IMR-90 (cell line): Measurements from ENCODE around the gene VPS8. TPM values are rescaled to one million over a fixed set of nuclear protein-coding genes. Genes with fewer than 3 reads are reported as not detected.

Experiments used
- ATAC-seq: fragments of 200-7000 bp; cut with Tn5 transposase; 2 replicates; pipeline ENCODE4 v1.9.1; 2020; ENCODE audit warnings: low read depth, mild to moderate bottlenecking, moderate library complexity
- BruUV-seq: library from RNA; stranded (reverse); fragments of 400-500 nt; replicated peaks from 2 replicates; lab custom pipeline; 2021; lab: Mats Ljungman, UMichigan
- CTCF ChIA-PET: fragments of 300-600 bp; formaldehyde crosslinking; extraction: SDS; loops from one replicate; lab custom pipeline; 2021; ENCODE audit warnings: antibody characterized with exemption; lab: Yijun Ruan, JAX
- POLR2A ChIA-PET: fragments of 300-600 bp; sonication (Branson Sonifier 250); formaldehyde crosslinking; loops from one replicate; lab custom pipeline; 2022; ENCODE audit warnings: antibody characterized with exemption; ENCODE audit not compliant: unreplicated experiment; lab: Charles Lee
- DNase-seq: peaks from one replicate; pipeline ENCODE4 v3.0.0; 2013
- H2AFZ ChIP-seq: replicated peaks from 2 replicates; pipeline ENCODE3; 2013; ENCODE audit warnings: low read length, mild to moderate bottlenecking; ENCODE audit not compliant: poor library complexity
- H2AK5ac ChIP-seq: 2 replicates; pipeline ENCODE4 v1.6.1; 2013; ENCODE audit warnings: low read depth, low read length, inconsistent platforms
- H2AK9ac ChIP-seq: replicated peaks from 2 replicates; pipeline ENCODE3; 2013; ENCODE audit warnings: mild to moderate bottlenecking, low read depth, low read length, moderate library complexity; ENCODE audit not compliant: poor library complexity
- H2BK120ac ChIP-seq: 2 replicates; pipeline ENCODE4 v1.6.1; 2013; ENCODE audit warnings: low read depth, low read length, inconsistent platforms
- H2BK15ac ChIP-seq: 3 replicates; pipeline ENCODE4 v1.6.1; 2013; ENCODE audit warnings: low read depth, low read length, inconsistent platforms
- H2BK20ac ChIP-seq: 2 replicates; pipeline ENCODE4 v1.6.1; 2013; ENCODE audit warnings: low read depth, mild to moderate bottlenecking, inconsistent platforms, low read length, moderate library complexity
- H2BK5ac ChIP-seq: 2 replicates; pipeline ENCODE4 v1.6.1; 2013; ENCODE audit warnings: mild to moderate bottlenecking, low read depth, low read length, inconsistent platforms; ENCODE audit not compliant: poor library complexity, severe bottlenecking
- H3K14ac ChIP-seq: replicated peaks from 2 replicates; pipeline ENCODE4 v1.6.1; 2013; ENCODE audit warnings: low read depth, low read length, inconsistent platforms
- H3K18ac ChIP-seq: 2 replicates; pipeline ENCODE4 v1.6.1; 2013; ENCODE audit warnings: low read depth, low read length, control low read depth
- H3K23ac ChIP-seq: 2 replicates; pipeline ENCODE4 v1.6.1; 2013; ENCODE audit warnings: low read depth, low read length, inconsistent platforms
- H3K27ac ChIP-seq: 2 replicates; pipeline ENCODE4 v1.5.1; 2013; ENCODE audit warnings: mild to moderate bottlenecking, control low read depth, low read length; ENCODE audit not compliant: insufficient read depth
- H3K27me3 ChIP-seq: 2 replicates; pipeline ENCODE4 v1.6.1; 2013; ENCODE audit warnings: low read length; ENCODE audit not compliant: control insufficient read depth, insufficient read depth
- H3K36me3 ChIP-seq: 2 replicates; pipeline ENCODE4 v1.6.1; 2013; ENCODE audit warnings: low read length, mixed read lengths; ENCODE audit not compliant: control insufficient read depth, insufficient read depth
- H3K4ac ChIP-seq: 2 replicates; pipeline ENCODE4 v1.6.1; 2013; ENCODE audit warnings: low read depth, low read length, inconsistent platforms
- H3K4me1 ChIP-seq: 2 replicates; pipeline ENCODE4 v1.6.1; 2013; ENCODE audit warnings: low read length, mixed read lengths; ENCODE audit not compliant: control insufficient read depth, insufficient read depth
- H3K4me2 ChIP-seq: 2 replicates; pipeline ENCODE4 v1.6.1; 2013; ENCODE audit warnings: low read depth, mild to moderate bottlenecking, control low read depth, low read length, moderate library complexity
- H3K4me3 ChIP-seq: 2 replicates; pipeline ENCODE4 v1.5.1; 2013; ENCODE audit warnings: low read depth, mild to moderate bottlenecking, control low read depth, low read length, moderate library complexity; ENCODE audit not compliant: insufficient read depth
- H3K56ac ChIP-seq: 2 replicates; pipeline ENCODE4 v1.6.1; 2013; ENCODE audit warnings: low read length, inconsistent platforms; ENCODE audit not compliant: insufficient read depth; ENCODE audit errors: extremely low read depth
- H3K79me1 ChIP-seq, 2 experiments: 2 replicates each; pipeline ENCODE4 v1.6.1; 2013; ENCODE audit warnings: low read length in 2 of 2, inconsistent platforms in 1 of 2, low read depth in 1 of 2
- H3K9ac ChIP-seq: 2 replicates; pipeline ENCODE4 v1.6.1; 2013; ENCODE audit warnings: low read depth, low read length, control low read depth
- H3K9me1 ChIP-seq: 2 replicates; pipeline ENCODE4 v1.6.1; 2013; ENCODE audit warnings: low read length, inconsistent platforms; ENCODE audit not compliant: insufficient read depth
- H3K9me3 ChIP-seq: 2 replicates; pipeline ENCODE4 v1.6.1; 2013; ENCODE audit warnings: low read length; ENCODE audit not compliant: control insufficient read depth, insufficient read depth
- H4K20me1 ChIP-seq: 2 replicates; pipeline ENCODE4 v1.6.1; 2013; ENCODE audit warnings: low read length, inconsistent platforms; ENCODE audit not compliant: insufficient read depth
- H4K5ac ChIP-seq: 2 replicates; pipeline ENCODE4 v1.6.1; 2013; ENCODE audit warnings: mild to moderate bottlenecking, low read depth, low read length, control low read depth
- H4K8ac ChIP-seq, 2 experiments: 2 replicates each; pipeline ENCODE4 v1.6.1; 2013; ENCODE audit warnings: low read depth in 2 of 2, low read length in 2 of 2, control low read depth in 1 of 2, inconsistent platforms in 1 of 2
- H4K91ac ChIP-seq: 2 replicates; pipeline ENCODE4 v1.6.1; 2013; ENCODE audit warnings: low read depth, low read length, inconsistent platforms; ENCODE audit not compliant: insufficient read depth
- BHLHE40 ChIP-seq: fragments of 150-350 bp; IDR thresholded peaks from 2 replicates; pipeline ENCODE4 v1.6.1; 2016; ENCODE audit warnings: mild to moderate bottlenecking, low read depth, low read length
- CEBPB ChIP-seq: IDR thresholded peaks from 2 replicates; pipeline ENCODE4 v1.6.1; 2012; ENCODE audit warnings: low read depth, low read length, improper control_type of control experiment
- CHD1 ChIP-seq: IDR thresholded peaks from 2 replicates; pipeline ENCODE4 v1.6.1; 2012; ENCODE audit warnings: low read depth, low read length, improper control_type of control experiment
- MAZ ChIP-seq: IDR thresholded peaks from 2 replicates; pipeline ENCODE4 v1.6.1; 2012; ENCODE audit warnings: low read depth, mild to moderate bottlenecking, low read length, improper control_type of control experiment, moderate library complexity, borderline replicate concordance
- NFE2L2 ChIP-seq: fragments of 150-350 bp; IDR thresholded peaks from 2 replicates; pipeline ENCODE4 v1.6.1; 2016; ENCODE audit warnings: low read depth, mild to moderate bottlenecking, low read length
- POLR2A ChIP-seq: IDR thresholded peaks from 2 replicates; pipeline ENCODE4 v1.6.1; 2012; ENCODE audit warnings: mild to moderate bottlenecking, low read depth, low read length
- RFX5 ChIP-seq: IDR thresholded peaks from 2 replicates; pipeline ENCODE4 v1.8.0; 2012; ENCODE audit warnings: low read depth, mild to moderate bottlenecking, low read length, moderate library complexity
- WGBS, 2 experiments: methylation state at CpG; one replicate each; pipeline versions ENCODE4 v1.1.5 to v1.1.7; 2013; ENCODE audit warnings: missing lambda C conversion rate in 2 of 2; ENCODE audit not compliant: insufficient read length in 1 of 2; ENCODE audit errors: extremely low coverage in 2 of 2; 5-methylcytosine and 5-hydroxymethylcytosine counted together
- dilution Hi-C: fragments of 300-500 bp; cut with HindIII; formaldehyde crosslinking; loops from one replicate; pipeline ENCODE4 v1.14.3; 2018; ENCODE audit warnings: low sequenced_read_pairs; ENCODE audit not compliant: unreplicated experiment
- in situ Hi-C: fragments of 300-500 bp; cut with MboI; formaldehyde crosslinking; loops from 3 replicates; pipeline ENCODE4 v1.14.3; 2019; ENCODE audit warnings: low sequenced_read_pairs, inconsistent platforms, mixed read lengths
- intact Hi-C: fragments of 100-400 bp; cut with micrococcal nuclease; formaldehyde crosslinking; loops from 2 replicates; pipeline ENCODE4 v1.10.0; 2022
- polyA plus RNA-seq, 3 experiments: library from polyadenylated mRNA; depleted of rRNA; stranded (reverse); fragments of >200 nt; gene quantifications; 2 replicates each; pipeline ENCODE4 v1.2.3, GENCODE V29; 2012; ENCODE audit warnings: low replicate concordance in 1 of 3
- total RNA-seq: library from RNA; depleted of rRNA; stranded (reverse); fragments of >200 nt; gene quantifications from 2 replicates; pipeline ENCODE4 v1.2.3, GENCODE V29; 2012

The VPS8 gene
- total and polyA plus RNA-seq, 2 of the 4 experiments (the other 2 are of a cell fraction), result 14.0 to 56.1 TPM

GRCh38 chr3:184816614-184817013 lies 4.6 kb downstream of the VPS8 start:
- H3K9me3 ChIP-seq, result no peaks in the 10 kb centered on the region
- no peak overlapping the region for H3K56ac ChIP-seq
- no peak overlapping the region for H3K23ac ChIP-seq
- DNase-seq (peak; percentile 55), ATAC-seq (no peak)
- peaks cover 11% of the 10 kb centered on the region; the same call in 1 of the 2 replicates for H4K20me1 ChIP-seq
- no peak overlapping the region for H3K4me2 ChIP-seq
- ChIA-PET POLR2A (no interaction called here), CTCF (no interaction called here)
- peaks cover 8% of the 10 kb centered on the region for H3K4me1 ChIP-seq
- H3K9ac ChIP-seq, result no peak overlapping the region
- H3K9me1 ChIP-seq, result peaks cover 15% of the 10 kb centered on the region
- no peak for TF ChIP-seq NFE2L2
- no peak for TF ChIP-seq POLR2A
- no peak for TF ChIP-seq MAZ
- 0 out of 2 replicates have a peak, but pooled peaks have one; percentile 14 for TF ChIP-seq BHLHE40
- no peak for TF ChIP-seq RFX5
- TF ChIP-seq CEBPB, result peak; percentile 75
- TF ChIP-seq CHD1, result no peak
- H2BK120ac ChIP-seq, result no peak overlapping the region
- H3K27ac ChIP-seq, result no peak overlapping the region
- H4K91ac ChIP-seq, result no peak overlapping the region
- no peaks in the 10 kb centered on the region for H3K27me3 ChIP-seq
- no peak overlapping the region for H3K14ac ChIP-seq
- H2AK9ac ChIP-seq, result no peak overlapping the region
- dilution Hi-C loops, result no loop called here
- no TSS peak for BruUV-seq
- no peak overlapping the region for H3K4ac ChIP-seq
- 100% methylated on average over 4 of the region's 5 CpGs; no CpG with 5 or more reads in 1 of the 2 experiments for WGBS, 2 experiments
- peaks cover 27 to 56% of the 10 kb centered on the region in 2 experiments for H3K79me1 ChIP-seq
- no peaks in the 10 kb centered on the region; the same call in 1 of the 2 replicates for H3K36me3 ChIP-seq
- in situ Hi-C loops, result no loop called here
- no peak overlapping the region for H2BK15ac ChIP-seq
- H2AK5ac ChIP-seq, result no peak overlapping the region
- H3K4me3 ChIP-seq, result no peak overlapping the region
- H2BK20ac ChIP-seq, result no peak overlapping the region
- intact Hi-C loops, result no loop called here
- H2BK5ac ChIP-seq, result no peak overlapping the region
- no peak overlapping the region for H4K5ac ChIP-seq
- no peak overlapping the region for H2AFZ ChIP-seq
- no peak overlapping the region for H3K18ac ChIP-seq
- no peak overlapping the region for H4K8ac ChIP-seq
